Naive B cell (primary cell): Measurements from ENCODE around the gene VPS36. TPM values are rescaled to one million over a fixed set of nuclear protein-coding genes. Genes with fewer than 3 reads are reported as not detected.

ENCODE experiments used
- ATAC-seq, 2 donors: fragments of 150-1000 bp; cut with Tn5 transposase; 2 replicates each; pipeline ENCODE4 v1.10.0; 2021; ENCODE audit warnings: low read depth in 2 of 2, mild to moderate bottlenecking in 2 of 2, moderate library complexity in 2 of 2
- DNase-seq: peaks from one replicate; pipeline ENCODE4 v3.0.0; 2022
- H3K27ac Mint-ChIP-seq, 6 donors: one replicate each; pipeline ENCODE4 v1.8.0; 2020 to 2022; ENCODE audit warnings: mild to moderate bottlenecking in 6 of 6, mixed read lengths in 6 of 6, moderate library complexity in 5 of 6, inconsistent platforms in 2 of 6
- H3K27me3 Mint-ChIP-seq, 3 donors: one replicate each; pipeline ENCODE4 v1.8.0; 2021 to 2022; ENCODE audit warnings: mixed read lengths in 3 of 3, mild to moderate bottlenecking in 1 of 3
- H3K36me3 Mint-ChIP-seq, 2 donors: one replicate each; pipeline ENCODE4 v1.8.0; 2020 to 2022; ENCODE audit warnings: mixed read lengths in 2 of 2, inconsistent platforms in 1 of 2, mild to moderate bottlenecking in 1 of 2
- H3K4me1 Mint-ChIP-seq, 3 donors: one replicate each; pipeline ENCODE4 v1.8.0; 2020 to 2022; ENCODE audit warnings: mixed read lengths in 3 of 3, inconsistent platforms in 1 of 3, mild to moderate bottlenecking in 1 of 3, moderate library complexity in 1 of 3
- H3K4me3 Mint-ChIP-seq, 8 donors: one replicate each; pipeline ENCODE4 v1.8.0; 2020 to 2022; ENCODE audit warnings: mild to moderate bottlenecking in 8 of 8, mixed read lengths in 8 of 8, moderate library complexity in 8 of 8, inconsistent platforms in 2 of 8
- H3K9me3 Mint-ChIP-seq, 7 donors: one replicate each; pipeline ENCODE4 v1.8.0; 2020 to 2022; ENCODE audit warnings: mixed read lengths in 7 of 7, mild to moderate bottlenecking in 5 of 7, inconsistent platforms in 2 of 7, moderate library complexity in 1 of 7
- polyA plus RNA-seq, 6 donors: library from polyadenylated mRNA; unstranded; fragments of 300-500 nt; fragmentation: Illumina TruSeq; gene quantifications; one replicate each; pipeline ENCODE4 v1.2.3, GENCODE V29; 2021; ENCODE audit warnings: low read depth in 6 of 6

The VPS36 gene
- polyA plus RNA-seq, 6 donors from 2014 or later = 34.3 to 50.4 (median 44.1) TPM

DNA sequence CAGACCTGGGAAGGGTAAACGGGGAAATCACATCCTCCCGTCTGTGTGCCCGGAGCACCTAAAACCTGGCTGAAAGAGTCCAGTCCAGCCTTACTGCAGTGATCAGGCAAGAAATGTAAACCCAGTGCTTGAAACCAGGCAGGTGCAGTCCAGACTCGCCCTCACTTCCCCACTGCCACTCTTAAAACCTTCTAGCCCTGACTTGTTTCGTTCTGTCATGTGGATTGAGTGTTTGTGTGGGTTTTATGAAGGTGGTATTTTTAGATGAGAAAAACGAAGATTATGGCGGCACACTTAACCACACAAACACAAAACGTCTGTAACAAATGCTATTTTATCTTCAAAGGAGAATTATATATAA, 4.0 kb upstream of the VPS36 start:
- H3K4me1 Mint-ChIP-seq = peaks cover 30 to 36% (median 34%) of the 10 kb centered on the region in 3 donors
- H3K27me3 Mint-ChIP-seq = no peaks in the 10 kb centered on the region
- DNase-seq (peak; percentile 67), ATAC-seq (peak; percentile 17 to 29)
- H3K27ac Mint-ChIP-seq = peak overlapping the region; percentile 91 to 100 (median 94)
- no peaks in the 10 kb centered on the region for H3K36me3 Mint-ChIP-seq
- H3K9me3 Mint-ChIP-seq = no peaks in the 10 kb centered on the region
- H3K4me3 Mint-ChIP-seq = peak overlapping the region; percentile 78 to 99 (median 98)

GRCh38 chr13:52452470-52452869, 2.0 kb upstream of the VPS36 start:
- no peak overlapping the region for H3K27ac Mint-ChIP-seq
- no peaks in the 10 kb centered on the region for H3K9me3 Mint-ChIP-seq
- ATAC-seq (no peak), DNase-seq (no peak)
- H3K4me1 Mint-ChIP-seq = peaks cover 37 to 47% (median 46%) of the 10 kb centered on the region in 3 donors
- H3K36me3 Mint-ChIP-seq = no peaks in the 10 kb centered on the region
- H3K4me3 Mint-ChIP-seq = peak overlapping the region in 1 of 8 donors; percentile 71
- no peaks in the 10 kb centered on the region for H3K27me3 Mint-ChIP-seq

- Mint-ChIP-seq H3K4me3 (peak overlapping the region in 5 of 8 donors; percentile 77 to 92 (median 86)), H3K4me1 (peaks cover 35 to 45% (median 44%) of the 10 kb centered on the region in 3 donors), H3K36me3 (no peaks in the 10 kb centered on the region), H3K27ac (peak overlapping the region in 5 of 6 donors; percentile 47 to 93 (median 89)), H3K9me3 (no peaks in the 10 kb centered on the region), H3K27me3 (no peaks in the 10 kb centered on the region)
- ATAC-seq (no peak), DNase-seq (no peak)
Observed at GRCh38 chr13:52451135-52451804, 836 bp upstream of the VPS36 start.

DNA sequence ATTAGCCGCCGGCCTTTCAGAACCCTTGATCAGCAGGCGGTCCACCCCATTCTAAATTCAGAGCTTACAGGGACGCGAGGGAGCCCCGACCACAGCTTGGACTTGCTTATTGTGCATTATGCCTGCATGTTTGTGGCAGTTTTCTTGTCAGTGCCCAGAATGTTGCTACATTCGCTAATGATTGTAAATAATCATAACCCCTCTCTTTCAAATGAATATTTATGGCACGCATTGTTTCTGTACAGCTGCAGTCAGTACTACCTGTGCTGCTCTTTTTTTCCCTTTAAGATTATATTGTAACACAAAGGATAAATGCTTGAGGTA, 321 bp upstream of the VPS36 start:
- Mint-ChIP-seq H3K4me3 (peak overlapping the region; percentile 69 to 92 (median 84)), H3K4me1 (peaks cover 31 to 41% (median 39%) of the 10 kb centered on the region in 3 donors), H3K27me3 (no peaks in the 10 kb centered on the region), H3K27ac (peak overlapping the region; percentile 49 to 93 (median 81)), H3K36me3 (no peaks in the 10 kb centered on the region), H3K9me3 (no peaks in the 10 kb centered on the region)
- DNase-seq (no peak), ATAC-seq (no peak)

- no peaks in the 10 kb centered on the region for H3K27me3 Mint-ChIP-seq
- peak overlapping the region; percentile 83 to 98 (median 94) for H3K4me3 Mint-ChIP-seq
- peak in 1 of 2 donors; percentile 0 for ATAC-seq
- H3K36me3 Mint-ChIP-seq = no peaks in the 10 kb centered on the region
- H3K27ac Mint-ChIP-seq = peak overlapping the region; percentile 72 to 99 (median 93)
- H3K9me3 Mint-ChIP-seq = no peaks in the 10 kb centered on the region
- DNase-seq = no peak
- peaks cover 25 to 38% (median 33%) of the 10 kb centered on the region in 3 donors for H3K4me1 Mint-ChIP-seq
Observed at GRCh38 chr13:52449331-52450011, 963 bp downstream of the VPS36 start.

DNA sequence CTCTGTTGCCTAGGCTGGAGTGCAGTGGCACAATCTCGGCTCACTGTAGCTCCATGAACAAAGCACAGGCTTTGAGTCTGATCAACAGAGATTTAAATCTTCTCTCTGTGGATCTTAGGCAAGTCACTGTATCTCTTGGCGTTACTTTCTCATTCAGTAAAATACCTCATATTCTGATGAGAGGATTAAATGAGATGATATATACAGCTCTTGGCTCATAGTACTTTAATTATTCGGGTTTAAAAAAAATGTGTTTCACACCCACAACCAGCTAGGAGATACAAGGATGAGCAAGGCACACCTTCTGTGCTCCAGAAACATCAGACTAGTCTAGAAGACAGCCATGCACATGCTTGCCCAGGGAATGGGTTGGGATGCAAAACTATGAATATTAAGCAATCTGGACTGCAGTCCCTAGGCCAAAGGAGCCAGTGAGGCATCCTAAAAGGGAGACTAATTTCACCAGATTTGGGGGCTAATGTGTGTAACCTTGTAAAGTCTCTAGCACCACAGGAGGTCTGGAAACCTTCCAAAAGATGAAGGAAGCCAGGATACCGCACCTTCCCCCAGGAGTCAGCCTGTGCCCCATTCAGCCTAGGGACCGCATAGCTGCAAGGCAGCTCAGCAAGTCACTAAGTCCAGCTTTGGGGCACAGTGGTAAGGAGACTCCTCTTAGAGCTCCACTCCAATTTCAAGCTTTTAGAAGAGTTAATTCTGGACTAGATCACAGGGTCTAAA, 2.5 kb downstream of the VPS36 start:
- Mint-ChIP-seq H3K27ac (peak overlapping the region in 1 of 6 donors; percentile 19), H3K36me3 (no peaks in the 10 kb centered on the region), H3K27me3 (no peaks in the 10 kb centered on the region), H3K4me3 (peak overlapping the region in 4 of 8 donors; percentile 66 to 91 (median 80)), H3K9me3 (no peaks in the 10 kb centered on the region), H3K4me1 (peaks cover 20 to 35% (median 30%) of the 10 kb centered on the region in 3 donors)
- no peak for DNase-seq
- no peak for ATAC-seq

GRCh38 chr13:52447354-52447753, 3.1 kb downstream of the VPS36 start:
- ATAC-seq (no peak), DNase-seq (no peak)
- Mint-ChIP-seq H3K27me3 (no peaks in the 10 kb centered on the region), H3K4me3 (peak overlapping the region in 1 of 8 donors; percentile 91), H3K27ac (no peak overlapping the region), H3K36me3 (no peaks in the 10 kb centered on the region), H3K9me3 (no peaks in the 10 kb centered on the region), H3K4me1 (peaks cover 24 to 41% (median 29%) of the 10 kb centered on the region in 3 donors)

GRCh38 chr13:52446265-52446664, 4.2 kb downstream of the VPS36 start:
- no peak overlapping the region for H3K4me3 Mint-ChIP-seq
- H3K36me3 Mint-ChIP-seq = peaks cover 0 to 4% of the 10 kb centered on the region in 2 donors
- no peaks in the 10 kb centered on the region for H3K9me3 Mint-ChIP-seq
- ATAC-seq = no peak
- H3K27me3 Mint-ChIP-seq = no peaks in the 10 kb centered on the region
- no peak for DNase-seq
- H3K27ac Mint-ChIP-seq = no peak overlapping the region
- peaks cover 24 to 41% (median 29%) of the 10 kb centered on the region in 3 donors for H3K4me1 Mint-ChIP-seq

- Mint-ChIP-seq H3K27ac (no peak overlapping the region), H3K36me3 (peaks cover 12 to 28% of the 10 kb centered on the region in 2 donors), H3K9me3 (no peaks in the 10 kb centered on the region), H3K4me3 (no peak overlapping the region), H3K4me1 (peaks cover 2 to 6% (median 4%) of the 10 kb centered on the region in 3 donors), H3K27me3 (no peaks in the 10 kb centered on the region)
- ATAC-seq = no peak
- no peak for DNase-seq
Observed at GRCh38 chr13:52432456-52432855, 18.0 kb downstream of the VPS36 start.

DNA sequence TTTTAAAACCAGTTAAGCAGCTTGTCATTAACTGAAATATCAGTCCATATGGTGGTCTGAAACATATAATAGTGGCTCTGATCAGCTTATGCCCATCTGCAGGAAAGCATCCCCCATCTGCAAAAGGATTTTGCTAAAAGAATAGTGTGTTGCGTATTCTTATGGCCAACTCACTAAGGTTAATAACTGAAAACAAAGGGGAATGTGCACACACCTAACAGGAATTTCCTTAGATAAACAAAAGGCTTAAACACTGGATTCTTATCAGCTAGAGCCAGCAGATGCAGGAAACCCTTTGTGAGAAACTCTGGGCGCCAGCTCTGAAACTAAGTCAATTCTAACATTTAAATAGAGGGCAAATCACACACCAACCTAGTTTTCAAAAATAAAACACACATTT, 22.1 kb downstream of the VPS36 start:
- Mint-ChIP-seq H3K9me3 (no peaks in the 10 kb centered on the region), H3K36me3 (peaks cover 21 to 30% of the 10 kb centered on the region in 2 donors)
- no peak for ATAC-seq

GRCh38 chr13:52421216-52421615, 29.2 kb downstream of the VPS36 start:
- Mint-ChIP-seq H3K27ac (no peak overlapping the region), H3K4me3 (no peak overlapping the region), H3K36me3 (peaks cover 37% of the 10 kb centered on the region in 2 donors), H3K4me1 (peaks cover 0 to 4% (median 0%) of the 10 kb centered on the region in 3 donors), H3K9me3 (no peaks in the 10 kb centered on the region), H3K27me3 (no peaks in the 10 kb centered on the region)
- DNase-seq = no peak
- no peak for ATAC-seq

More for the DNA sequence above, 22.1 kb downstream of the VPS36 start:
- DNase-seq = no peak
- no peak overlapping the region for H3K27ac Mint-ChIP-seq
- H3K4me1 Mint-ChIP-seq = peaks cover 0 to 6% (median 0%) of the 10 kb centered on the region in 3 donors
- no peak overlapping the region for H3K4me3 Mint-ChIP-seq
- H3K27me3 Mint-ChIP-seq = no peaks in the 10 kb centered on the region

- peaks cover 28 to 39% of the 10 kb centered on the region in 2 donors for H3K36me3 Mint-ChIP-seq
- no peak overlapping the region for H3K4me3 Mint-ChIP-seq
- no peaks in the 10 kb centered on the region for H3K27me3 Mint-ChIP-seq
- ATAC-seq (no peak), DNase-seq (no peak)
- H3K4me1 Mint-ChIP-seq = peaks cover 0 to 4% (median 0%) of the 10 kb centered on the region in 3 donors
- peak overlapping the region in 2 of 6 donors; percentile 39 to 86 for H3K27ac Mint-ChIP-seq
- no peaks in the 10 kb centered on the region for H3K9me3 Mint-ChIP-seq
Observed at GRCh38 chr13:52419080-52419479, 31.4 kb downstream of the VPS36 start.

DNA sequence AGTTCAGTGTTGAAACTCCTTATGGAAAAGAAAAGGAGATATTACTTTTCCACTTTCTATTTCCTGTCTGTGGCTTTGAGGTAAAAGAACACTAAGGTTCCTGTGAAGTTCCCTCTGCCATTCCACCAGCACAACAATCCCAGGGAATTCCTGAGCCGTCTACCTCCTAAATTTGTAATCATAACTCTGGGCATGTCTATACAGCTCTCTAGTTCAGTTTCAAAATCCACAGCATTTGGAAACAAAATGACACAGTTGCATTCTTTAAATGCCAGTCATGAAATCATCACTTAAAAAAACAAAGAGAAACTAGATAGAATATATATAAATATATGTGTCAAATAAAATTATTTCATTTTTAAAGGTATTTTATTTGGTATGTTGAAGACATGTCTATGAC, 35.5 kb downstream of the VPS36 start:
- Mint-ChIP-seq H3K4me3 (peak overlapping the region in 1 of 8 donors; percentile 14), H3K36me3 (peaks cover 19 to 22% of the 10 kb centered on the region in 2 donors), H3K27me3 (no peaks in the 10 kb centered on the region), H3K27ac (peak overlapping the region in 1 of 6 donors; percentile 53), H3K4me1 (peaks cover 0 to 4% (median 0%) of the 10 kb centered on the region in 3 donors), H3K9me3 (no peaks in the 10 kb centered on the region)
- ATAC-seq (no peak), DNase-seq (no peak)
